ELR (cell line): Measurements from ENCODE around the gene POU6F2.

Experiments
- DNase-seq: peaks from one replicate; pipeline ENCODE4 v3.0.0-alpha.2; 2015; ENCODE audit warnings: low read depth

The POU6F2 gene

GRCh38 chr7:39259391-39260003, 281.8 kb downstream of the POU6F2 start:
- no peak for DNase-seq

GRCh38 chr7:39260279-39260844, 282.7 kb downstream of the POU6F2 start:
- no peak for DNase-seq

- DNase-seq, result no peak
These were observed 284.1 kb downstream of the POU6F2 start for GRCh38 chr7:39261771-39262170.

GRCh38 chr7:39265641-39266591, 288.2 kb downstream of the POU6F2 start:
- no peak for DNase-seq

- no peak for DNase-seq
These were observed 291.3 kb downstream of the POU6F2 start for GRCh38 chr7:39269034-39269433.

- no peak for DNase-seq
These were observed 292.3 kb downstream of the POU6F2 start for GRCh38 chr7:39270018-39270417.

GRCh38 chr7:39271402-39271801, 293.7 kb downstream of the POU6F2 start:
- DNase-seq, result no peak

GRCh38 chr7:39272111-39272510, 294.4 kb downstream of the POU6F2 start:
- no peak for DNase-seq

- no peak for DNase-seq
These were observed 295.0 kb downstream of the POU6F2 start for GRCh38 chr7:39272691-39273090.

- DNase-seq, result no peak
These were observed 302.6 kb downstream of the POU6F2 start for GRCh38 chr7:39280337-39280736.

GRCh38 chr7:39285256-39285655, 307.5 kb downstream of the POU6F2 start:
- DNase-seq, result no peak

- DNase-seq, result no peak
These were observed 310.6 kb downstream of the POU6F2 start for GRCh38 chr7:39288303-39288702.

GRCh38 chr7:39291628-39292410, 314.1 kb downstream of the POU6F2 start:
- DNase-seq, result no peak

- no peak for DNase-seq
These were observed 315.5 kb downstream of the POU6F2 start for GRCh38 chr7:39293056-39293823.

- no peak for DNase-seq
These were observed 316.3 kb downstream of the POU6F2 start for GRCh38 chr7:39294022-39294421.

- DNase-seq, result no peak
These were observed 318.1 kb downstream of the POU6F2 start for GRCh38 chr7:39295796-39296195.

- peak; percentile 6 for DNase-seq
These were observed 322.0 kb downstream of the POU6F2 start for GRCh38 chr7:39299695-39300094.

- DNase-seq, result no peak
These were observed 322.6 kb downstream of the POU6F2 start for GRCh38 chr7:39300276-39300675.

GRCh38 chr7:39301543-39301942, 323.8 kb downstream of the POU6F2 start:
- no peak for DNase-seq

GRCh38 chr7:39304178-39304577, 326.5 kb downstream of the POU6F2 start:
- no peak for DNase-seq

- DNase-seq, result peak; percentile 4
These were observed 327.1 kb downstream of the POU6F2 start for GRCh38 chr7:39304668-39305405.
